GM12892 (cell line): Measurements from ENCODE around the gene GIPR.

Experiments used
- POLR2A ChIP-seq: IDR thresholded peaks from 2 replicates; pipeline ENCODE4 v1.6.1; 2011; ENCODE audit warnings: low read depth, low read length, control low read depth
- POLR2AphosphoS5 ChIP-seq: IDR thresholded peaks from 2 replicates; pipeline ENCODE4 v1.6.1; 2011; ENCODE audit warnings: low read depth, low read length, control low read depth

DNA sequence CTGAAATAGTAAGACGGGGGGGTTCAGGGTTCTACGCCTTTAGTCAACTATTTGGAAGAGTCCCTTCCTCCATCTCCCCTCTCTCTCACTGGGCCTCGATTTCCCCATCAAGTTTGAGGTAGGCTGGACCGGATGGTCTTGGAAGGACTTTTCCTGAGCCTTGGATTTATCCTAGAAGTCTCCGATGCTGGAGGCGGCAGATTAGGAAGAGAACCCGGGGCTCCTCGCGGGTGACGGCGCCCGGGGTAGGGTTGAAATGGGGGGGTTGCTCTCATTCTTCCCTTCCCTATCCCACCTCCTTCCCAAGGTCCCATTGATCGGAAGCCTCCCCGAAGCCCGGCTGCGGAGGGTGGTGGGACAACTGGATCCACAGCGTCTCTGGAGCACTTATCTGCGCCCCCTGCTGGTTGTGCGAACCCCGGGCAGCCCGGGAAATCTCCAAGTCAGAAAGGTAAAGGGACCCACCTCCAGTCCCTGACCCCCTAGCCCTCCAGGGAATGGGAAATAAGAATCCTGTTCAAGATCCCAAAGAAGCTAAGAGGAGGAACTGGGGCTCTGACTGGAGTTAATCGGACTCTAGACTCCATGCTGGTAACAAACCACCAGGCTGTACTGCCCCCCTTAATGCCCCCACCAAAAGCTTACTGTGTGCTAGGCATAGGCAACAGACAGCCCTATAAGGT, 25.2 kb downstream of the GIPR start:
- TF ChIP-seq POLR2A = no peak
- TF ChIP-seq POLR2AphosphoS5 = no peak
